ENCODE measurements around the gene LCA5. TPM values are rescaled to one million over a fixed set of nuclear protein-coding genes. Genes with fewer than 3 reads are reported as not detected.
A peak's percentile ranks its signal among the peaks of the same experiment; 100 is the strongest.

Gene LCA5
- total RNA-seq, 1 donor from 2014 or later = 6.2 TPM

- peaks cover 26% of the 10 kb centered on the region for H3K4me1 ChIP-seq (ENCODE audit: insufficient read depth, low read length)
- peak overlapping the region; percentile 73 for H3K27ac Mint-ChIP-seq (ENCODE audit: unreplicated experiment)
- no peaks in the 10 kb centered on the region for H3K27me3 Mint-ChIP-seq (ENCODE audit: low read depth, unreplicated experiment)
- no peak overlapping the region for H2AFZ ChIP-seq (ENCODE audit: low read depth, low read length)
- peak overlapping the region; percentile 87 for H3K27ac ChIP-seq (ENCODE audit: low read depth, low read length)
- TF ChIP-seq CTCF (IDR thresholded peaks at IDR 0.05; ENCODE audit: insufficient read depth, low read depth, low read length) = no peak
- no peak for TF ChIP-seq EZH2 (IDR thresholded peaks at IDR 0.05; ENCODE audit: insufficient read depth, low read length)
- peaks cover 2% of the 10 kb centered on the region for H3K9me3 Mint-ChIP-seq (ENCODE audit: unreplicated experiment)
- H3K27me3 ChIP-seq (ENCODE audit: insufficient read depth, low read length) = no peaks in the 10 kb centered on the region
- H3K36me3 Mint-ChIP-seq (ENCODE audit: low read depth, unreplicated experiment) = peaks cover 13% of the 10 kb centered on the region
- no peak overlapping the region for H3K4me3 ChIP-seq (ENCODE audit: insufficient read depth, low read depth, low read length)
- FAIRE-seq (no peak), DNase-seq (ENCODE audit: low read depth) (no peak)
- no peaks in the 10 kb centered on the region for H3K9me3 ChIP-seq (ENCODE audit: insufficient read depth, low read depth, low read length)
- H4K20me1 ChIP-seq (ENCODE audit: insufficient read depth, low read length) = no peaks in the 10 kb centered on the region
- peaks cover 9% of the 10 kb centered on the region for H3K79me2 ChIP-seq (ENCODE audit: insufficient read depth, low read length)
- H3K4me3 Mint-ChIP-seq (ENCODE audit: unreplicated experiment) = no peak overlapping the region
- peaks cover 23% of the 10 kb centered on the region for H3K4me1 Mint-ChIP-seq (ENCODE audit: low read depth, unreplicated experiment)
- peak overlapping the region; percentile 58 for H3K4me2 ChIP-seq (ENCODE audit: low read length)
- no peaks in the 10 kb centered on the region for H3K36me3 ChIP-seq (ENCODE audit: insufficient read depth, low read length)
- H3K9ac ChIP-seq (ENCODE audit: low read length) = peak overlapping the region; percentile 53
Measured at GRCh38 chr6:79543886-79544285, 6.7 kb upstream of the LCA5 start.

- no peaks in the 10 kb centered on the region for H3K27me3 Mint-ChIP-seq (ENCODE audit: low read depth, unreplicated experiment)
- TF ChIP-seq CTCF (IDR thresholded peaks at IDR 0.05; ENCODE audit: insufficient read depth, low read depth, low read length) (no peak), EZH2 (IDR thresholded peaks at IDR 0.05; ENCODE audit: insufficient read depth, low read length) (no peak)
- no peaks in the 10 kb centered on the region for H3K36me3 ChIP-seq (ENCODE audit: insufficient read depth, low read length)
- H4K20me1 ChIP-seq (ENCODE audit: insufficient read depth, low read length) = no peaks in the 10 kb centered on the region
- no peak overlapping the region for H3K9ac ChIP-seq (ENCODE audit: low read length)
- H3K27me3 ChIP-seq (ENCODE audit: insufficient read depth, low read length) = no peaks in the 10 kb centered on the region
- peaks cover 23% of the 10 kb centered on the region for H3K4me1 Mint-ChIP-seq (ENCODE audit: low read depth, unreplicated experiment)
- FAIRE-seq = no peak
- peaks cover 13% of the 10 kb centered on the region for H3K79me2 ChIP-seq (ENCODE audit: insufficient read depth, low read length)
- H2AFZ ChIP-seq (ENCODE audit: low read depth, low read length) = no peak overlapping the region
- no peak overlapping the region for H3K4me2 ChIP-seq (ENCODE audit: low read length)
- no peak overlapping the region for H3K4me3 ChIP-seq (ENCODE audit: insufficient read depth, low read depth, low read length)
- H3K27ac Mint-ChIP-seq (ENCODE audit: unreplicated experiment) = no peak overlapping the region
- no peaks in the 10 kb centered on the region for H3K9me3 ChIP-seq (ENCODE audit: insufficient read depth, low read depth, low read length)
- peaks cover 30% of the 10 kb centered on the region for H3K4me1 ChIP-seq (ENCODE audit: insufficient read depth, low read length)
- H3K4me3 Mint-ChIP-seq (ENCODE audit: unreplicated experiment) = no peak overlapping the region
- no peak for DNase-seq (ENCODE audit: low read depth)
- H3K9me3 Mint-ChIP-seq (ENCODE audit: unreplicated experiment) = peaks cover 2% of the 10 kb centered on the region
- H3K27ac ChIP-seq (ENCODE audit: low read depth, low read length) = peak overlapping the region; percentile 87
- H3K36me3 Mint-ChIP-seq (ENCODE audit: low read depth, unreplicated experiment) = peaks cover 13% of the 10 kb centered on the region
Measured at GRCh38 chr6:79543411-79543810, 6.2 kb upstream of the LCA5 start.

GRCh38 chr6:79538106-79538971, 1.1 kb upstream of the LCA5 start:
- Histone ChIP-seq H3K4me3 (ENCODE audit: insufficient read depth, low read depth, low read length) (peak overlapping the region; percentile 90), H3K27ac (ENCODE audit: low read depth, low read length) (peak overlapping the region; percentile 98), H3K4me2 (ENCODE audit: low read length) (peak overlapping the region; percentile 92), H2AFZ (ENCODE audit: low read depth, low read length) (peak overlapping the region; percentile 37), H3K79me2 (ENCODE audit: insufficient read depth, low read length) (peaks cover 35% of the 10 kb centered on the region), H3K4me1 (ENCODE audit: insufficient read depth, low read length) (peaks cover 6% of the 10 kb centered on the region), H3K9ac (ENCODE audit: low read length) (peak overlapping the region; percentile 97), H3K27me3 (ENCODE audit: insufficient read depth, low read length) (no peaks in the 10 kb centered on the region), H3K36me3 (ENCODE audit: insufficient read depth, low read length) (no peaks in the 10 kb centered on the region), H4K20me1 (ENCODE audit: insufficient read depth, low read length) (no peaks in the 10 kb centered on the region), H3K9me3 (ENCODE audit: insufficient read depth, low read depth, low read length) (no peaks in the 10 kb centered on the region)
- Mint-ChIP-seq H3K9me3 (ENCODE audit: unreplicated experiment) (peaks cover 2% of the 10 kb centered on the region), H3K4me3 (ENCODE audit: unreplicated experiment) (no peak overlapping the region), H3K36me3 (ENCODE audit: low read depth, unreplicated experiment) (peaks cover 5% of the 10 kb centered on the region), H3K4me1 (ENCODE audit: low read depth, unreplicated experiment) (peaks cover 2% of the 10 kb centered on the region), H3K27me3 (ENCODE audit: low read depth, unreplicated experiment) (no peaks in the 10 kb centered on the region), H3K27ac (ENCODE audit: unreplicated experiment) (no peak overlapping the region)
- TF ChIP-seq EZH2 (IDR thresholded peaks at IDR 0.05; ENCODE audit: insufficient read depth, low read length) (no peak), CTCF (IDR thresholded peaks at IDR 0.05; ENCODE audit: insufficient read depth, low read depth, low read length) (no peak)
- FAIRE-seq (peak; percentile 73), DNase-seq (ENCODE audit: low read depth) (no peak)

Data from astrocyte (in vitro differentiated cells and primary cell).